Vagina (tissue), 2 donors: ENCODE data around the gene FAXDC2. TPM values are rescaled to one million over a fixed set of nuclear protein-coding genes. Genes with fewer than 3 reads are reported as not detected.

Experiments
- DNase-seq, 2 donors: peaks; one replicate each; pipeline ENCODE4 v3.0.0-alpha.2; 2017; ENCODE audit errors: extremely low spot score in 2 of 2
- H3K27ac ChIP-seq: fragments of 200-600 bp; sonication (generic); one replicate; pipeline ENCODE4 v1.5.1; 2019
- H3K27me3 ChIP-seq: fragments of 200-600 bp; sonication (generic); one replicate; pipeline ENCODE4 v1.5.1; 2019
- H3K36me3 ChIP-seq, 2 donors: fragments of 200-600 bp; sonication (generic); one replicate each; pipeline ENCODE4 v1.5.1; 2017 to 2019
- H3K4me1 ChIP-seq: fragments of 200-600 bp; sonication (generic); one replicate; pipeline ENCODE4 v1.5.1; 2019
- H3K4me3 ChIP-seq, 2 donors: fragments of 200-600 bp; sonication (generic); 1 replicate in 1 of 2; 2 replicates in 1 of 2; pipeline ENCODE4 v1.5.1; 2016 to 2019
- H3K9me3 ChIP-seq: fragments of 200-600 bp; sonication (generic); one replicate; pipeline ENCODE4 v1.5.1; 2019
- POLR2A ChIP-seq, 2 donors: fragments of 450-650 bp; IDR thresholded peaks; one replicate each; pipeline ENCODE4 v1.6.1; 2017; ENCODE audit warnings: antibody characterized with exemption in 2 of 2, mild to moderate bottlenecking in 2 of 2, moderate library complexity in 2 of 2
- POLR2AphosphoS5 ChIP-seq, 2 donors: sonication (generic); formaldehyde crosslinking; IDR thresholded peaks; one replicate each; pipeline ENCODE4 v1.9.0; 2017; ENCODE audit warnings: antibody characterized with exemption in 2 of 2, mild to moderate bottlenecking in 2 of 2, low read depth in 1 of 2; ENCODE audit not compliant: insufficient read depth in 1 of 2
- intact Hi-C: fragments of 100-400 bp; cut with DNase I; formaldehyde crosslinking; loops from one replicate; pipeline ENCODE4 v1.15.1; 2023
- total RNA-seq: library from RNA; depleted of rRNA; stranded (reverse); fragments of >200 nt; gene quantifications from one replicate; pipeline ENCODE4 v1.2.3, GENCODE V29; 2016
- TF ChIP-seq, protein P1 (sequence below), 3 experiments: fragments of 450-650 bp in 2 of 3; fragments of 200-600 bp in 1 of 3; sonication (generic) in 1 of 3; IDR thresholded peaks; one replicate each; pipeline ENCODE4 v1.5.1; 2017 to 2019; ENCODE audit warnings: antibody characterized with exemption in 3 of 3, mild to moderate bottlenecking in 2 of 3, moderate library complexity in 2 of 3

The FAXDC2 gene
- total RNA-seq, 1 donor from 2014 or later: 35.4 TPM

DNA sequence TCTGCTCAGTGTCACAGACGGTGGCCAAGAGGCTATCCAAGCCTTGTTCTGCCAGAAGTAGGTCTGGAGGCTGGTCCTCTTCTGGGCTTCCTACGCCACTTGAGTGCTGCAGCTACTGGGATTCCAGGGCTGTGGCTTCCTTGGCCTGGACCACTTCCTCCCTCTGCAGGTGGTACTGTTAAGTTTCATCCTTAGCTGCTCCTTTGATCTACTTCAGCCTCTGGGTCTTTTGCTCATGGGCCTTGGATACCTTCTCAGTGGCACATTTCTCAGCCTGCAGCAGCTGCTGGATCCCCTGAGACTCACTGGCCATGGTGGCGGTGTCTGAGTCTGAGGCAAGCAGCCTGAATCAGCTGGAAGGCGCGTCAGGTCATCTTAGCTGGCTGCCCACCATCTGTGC lies 18.3 kb upstream of the FAXDC2 start:
- TF ChIP-seq, protein P1, sequence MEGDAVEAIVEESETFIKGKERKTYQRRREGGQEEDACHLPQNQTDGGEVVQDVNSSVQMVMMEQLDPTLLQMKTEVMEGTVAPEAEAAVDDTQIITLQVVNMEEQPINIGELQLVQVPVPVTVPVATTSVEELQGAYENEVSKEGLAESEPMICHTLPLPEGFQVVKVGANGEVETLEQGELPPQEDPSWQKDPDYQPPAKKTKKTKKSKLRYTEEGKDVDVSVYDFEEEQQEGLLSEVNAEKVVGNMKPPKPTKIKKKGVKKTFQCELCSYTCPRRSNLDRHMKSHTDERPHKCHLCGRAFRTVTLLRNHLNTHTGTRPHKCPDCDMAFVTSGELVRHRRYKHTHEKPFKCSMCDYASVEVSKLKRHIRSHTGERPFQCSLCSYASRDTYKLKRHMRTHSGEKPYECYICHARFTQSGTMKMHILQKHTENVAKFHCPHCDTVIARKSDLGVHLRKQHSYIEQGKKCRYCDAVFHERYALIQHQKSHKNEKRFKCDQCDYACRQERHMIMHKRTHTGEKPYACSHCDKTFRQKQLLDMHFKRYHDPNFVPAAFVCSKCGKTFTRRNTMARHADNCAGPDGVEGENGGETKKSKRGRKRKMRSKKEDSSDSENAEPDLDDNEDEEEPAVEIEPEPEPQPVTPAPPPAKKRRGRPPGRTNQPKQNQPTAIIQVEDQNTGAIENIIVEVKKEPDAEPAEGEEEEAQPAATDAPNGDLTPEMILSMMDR (IDR thresholded peaks at IDR 0.05): no peak
- TF ChIP-seq POLR2A (IDR thresholded peaks at IDR 0.05): no peak
- Histone ChIP-seq H3K9me3 (no peaks in the 10 kb centered on the region), H3K36me3 (peaks cover 0 to 53% of the 10 kb centered on the region in 2 donors), H3K4me3 (no peak overlapping the region), H3K4me1 (no peaks in the 10 kb centered on the region), H3K27ac (no peak overlapping the region), H3K27me3 (no peaks in the 10 kb centered on the region)
- DNase-seq: no peak
- intact Hi-C loops: no loop called here

GRCh38 chr5:154866841-154867240 lies 16.4 kb upstream of the FAXDC2 start:
- Histone ChIP-seq H3K27ac (no peak overlapping the region), H3K36me3 (peaks cover 0 to 34% of the 10 kb centered on the region in 2 donors)
- intact Hi-C loops: no loop called here

GRCh38 chr5:154865466-154866184 lies 15.2 kb upstream of the FAXDC2 start:
- H3K27me3 ChIP-seq: no peaks in the 10 kb centered on the region
- H3K4me3 ChIP-seq: no peak overlapping the region
- peaks cover 0 to 22% of the 10 kb centered on the region in 2 donors for H3K36me3 ChIP-seq
- no peak for DNase-seq
- intact Hi-C loops: no loop called here
- TF ChIP-seq, protein P1 (IDR thresholded peaks at IDR 0.05): no peak
- TF ChIP-seq POLR2AphosphoS5 (IDR thresholded peaks at IDR 0.05; ENCODE audit: insufficient read depth in 1 of 2, low read depth in 1 of 2): no peak
- no peak for TF ChIP-seq POLR2A (IDR thresholded peaks at IDR 0.05)
- peaks cover 25% of the 10 kb centered on the region for H3K4me1 ChIP-seq
- H3K9me3 ChIP-seq: no peaks in the 10 kb centered on the region
- no peak overlapping the region for H3K27ac ChIP-seq

More at GRCh38 chr5:154866841-154867240, 16.4 kb upstream of the FAXDC2 start:
- H3K9me3 ChIP-seq: no peaks in the 10 kb centered on the region
- TF ChIP-seq POLR2A (IDR thresholded peaks at IDR 0.05) (no peak), POLR2AphosphoS5 (IDR thresholded peaks at IDR 0.05; ENCODE audit: insufficient read depth in 1 of 2, low read depth in 1 of 2) (no peak)
- TF ChIP-seq, protein P1 (IDR thresholded peaks at IDR 0.05): no peak
- no peak for DNase-seq
- no peaks in the 10 kb centered on the region for H3K27me3 ChIP-seq
- H3K4me1 ChIP-seq: peaks cover 13% of the 10 kb centered on the region
- H3K4me3 ChIP-seq: no peak overlapping the region

DNA sequence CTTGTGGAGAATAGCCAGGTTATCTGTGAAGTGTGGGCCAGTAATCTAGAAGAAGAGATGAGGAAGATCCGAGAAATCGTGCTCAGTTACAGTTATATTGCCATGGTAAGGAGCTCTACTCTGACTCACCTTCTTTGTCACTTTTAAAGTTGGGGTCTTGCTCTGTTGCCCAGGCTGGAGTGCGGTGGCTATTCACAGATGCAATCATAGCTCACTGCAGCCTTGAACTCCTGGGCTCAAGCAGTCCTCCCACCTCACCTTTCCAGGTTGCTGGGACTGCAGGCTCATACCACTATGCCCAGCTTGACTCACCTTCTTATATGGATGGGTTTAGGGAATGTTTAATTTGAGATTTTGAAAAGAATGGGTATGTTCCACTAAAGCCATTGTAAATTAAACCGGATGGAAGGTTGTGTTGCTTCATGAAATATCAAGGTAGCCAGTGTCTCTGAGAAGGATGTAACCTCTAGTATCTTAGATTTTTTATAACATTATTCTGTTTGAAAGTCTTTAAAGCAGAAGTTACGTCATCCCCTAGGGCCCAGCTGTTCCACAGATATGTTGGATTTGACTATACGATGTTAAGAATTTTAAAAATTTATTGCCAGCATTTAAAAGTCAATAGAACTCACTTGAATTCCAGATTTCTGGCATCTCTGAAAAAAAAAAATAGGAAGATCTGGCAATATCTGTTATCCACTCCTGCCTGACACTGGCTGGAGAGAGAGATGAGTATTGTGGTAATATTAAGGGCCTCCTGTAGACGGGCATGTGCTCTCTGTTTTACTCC lies 13.1 kb upstream of the FAXDC2 start:
- H3K4me3 ChIP-seq: no peak overlapping the region
- TF ChIP-seq POLR2A (IDR thresholded peaks at IDR 0.05) (no peak), POLR2AphosphoS5 (IDR thresholded peaks at IDR 0.05; ENCODE audit: insufficient read depth in 1 of 2, low read depth in 1 of 2) (no peak)
- TF ChIP-seq, protein P1 (IDR thresholded peaks at IDR 0.05): no peak
- H3K36me3 ChIP-seq: peaks cover 0 to 21% of the 10 kb centered on the region in 2 donors
- no peak for DNase-seq
- H3K27ac ChIP-seq: no peak overlapping the region
- no peaks in the 10 kb centered on the region for H3K27me3 ChIP-seq
- peaks cover 42% of the 10 kb centered on the region for H3K4me1 ChIP-seq
- intact Hi-C loops: no loop called here
- H3K9me3 ChIP-seq: no peaks in the 10 kb centered on the region

GRCh38 chr5:154862766-154863165 lies 12.4 kb upstream of the FAXDC2 start:
- Histone ChIP-seq H3K36me3 (peaks cover 0 to 21% of the 10 kb centered on the region in 2 donors), H3K27ac (no peak overlapping the region), H3K4me1 (peaks cover 42% of the 10 kb centered on the region), H3K4me3 (no peak overlapping the region), H3K9me3 (no peaks in the 10 kb centered on the region), H3K27me3 (no peaks in the 10 kb centered on the region)
- TF ChIP-seq POLR2AphosphoS5 (IDR thresholded peaks at IDR 0.05; ENCODE audit: insufficient read depth in 1 of 2, low read depth in 1 of 2) (no peak), POLR2A (IDR thresholded peaks at IDR 0.05) (no peak)
- TF ChIP-seq, protein P1 (IDR thresholded peaks at IDR 0.05): no peak
- DNase-seq: no peak
- intact Hi-C loops: no loop called here
